MM.1S (cell line): ENCODE data around the gene WDR19.

Experiments used
- DNase-seq: peaks from one replicate; pipeline ENCODE4 v3.0.0-alpha.2; 2015
- H2AFZ ChIP-seq: fragments of 300-600 bp; sonication (generic); 2 replicates; pipeline ENCODE4 v1.6.0; 2016; ENCODE audit warnings: antibody characterized with exemption, low read length
- H3F3A ChIP-seq: fragments of 300-600 bp; sonication (generic); 2 replicates; pipeline ENCODE4 v1.6.1; 2016; ENCODE audit warnings: mild to moderate bottlenecking, antibody characterized with exemption, low read length, moderate library complexity, mixed read lengths; ENCODE audit not compliant: insufficient read depth
- H3K27ac ChIP-seq: fragments of 300-600 bp; sonication (generic); 2 replicates; pipeline ENCODE4 v1.5.1; 2016; ENCODE audit warnings: mild to moderate bottlenecking, low read length
- H3K27me3 ChIP-seq: fragments of 300-600 bp; sonication (generic); replicated peaks from 2 replicates; pipeline ENCODE4 v1.6.0; 2016; ENCODE audit warnings: low read length; ENCODE audit not compliant: insufficient read depth
- H3K36me3 ChIP-seq: fragments of 300-600 bp; sonication (generic); replicated peaks from 2 replicates; pipeline ENCODE4 v1.6.1; 2016; ENCODE audit warnings: mild to moderate bottlenecking, low read length, mixed read lengths; ENCODE audit not compliant: insufficient read depth
- H3K4me1 ChIP-seq: fragments of 300-600 bp; sonication (generic); 2 replicates; pipeline ENCODE4 v1.6.1; 2016; ENCODE audit warnings: low read length, mixed read lengths
- H3K4me2 ChIP-seq: fragments of 300-600 bp; sonication (generic); 2 replicates; pipeline ENCODE4 v1.6.0; 2016; ENCODE audit warnings: low read depth, low read length
- H3K4me3 ChIP-seq: fragments of 300-600 bp; sonication (generic); 2 replicates; pipeline ENCODE4 v1.5.1; 2016; ENCODE audit warnings: low read length, mixed read lengths
- H3K79me2 ChIP-seq: fragments of 300-600 bp; sonication (generic); 2 replicates; pipeline ENCODE4 v1.6.1; 2016; ENCODE audit warnings: mixed run types, low read length, mixed read lengths
- H3K9ac ChIP-seq: fragments of 300-600 bp; sonication (generic); 2 replicates; pipeline ENCODE4 v1.6.1; 2016; ENCODE audit warnings: low read length, mixed read lengths
- H3K9me2 ChIP-seq: fragments of 300-600 bp; sonication (generic); replicated peaks from 2 replicates; pipeline ENCODE4 v1.6.1; 2016; ENCODE audit warnings: mild to moderate bottlenecking, low read length, mixed read lengths; ENCODE audit not compliant: insufficient read depth
- H3K9me3 ChIP-seq: fragments of 300-600 bp; sonication (generic); replicated peaks from 2 replicates; pipeline ENCODE4 v1.6.1; 2016; ENCODE audit warnings: mild to moderate bottlenecking, low read length, mixed read lengths; ENCODE audit not compliant: insufficient read depth
- H4K20me1 ChIP-seq: fragments of 300-600 bp; sonication (generic); 2 replicates; pipeline ENCODE4 v1.6.1; 2016; ENCODE audit warnings: mild to moderate bottlenecking, low read length, moderate library complexity, mixed read lengths; ENCODE audit not compliant: insufficient read depth
- CTCF ChIP-seq: fragments of 300-600 bp; sonication (generic); IDR thresholded peaks from 2 replicates; pipeline ENCODE4 v1.5.1; 2016; ENCODE audit warnings: antibody characterized with exemption, low read length, mixed read lengths
- EZH2 ChIP-seq: fragments of 300-600 bp; sonication (generic); optimal IDR thresholded peaks from 2 replicates; pipeline ENCODE3; 2017; ENCODE audit warnings: low read depth, mild to moderate bottlenecking, antibody characterized with exemption, low read length, mixed read lengths
- EZH2phosphoT487 ChIP-seq: fragments of 300-600 bp; sonication (generic); IDR thresholded peaks from 2 replicates; pipeline ENCODE4 v1.6.1; 2018; ENCODE audit warnings: antibody characterized with exemption, low read length

The WDR19 gene

DNA sequence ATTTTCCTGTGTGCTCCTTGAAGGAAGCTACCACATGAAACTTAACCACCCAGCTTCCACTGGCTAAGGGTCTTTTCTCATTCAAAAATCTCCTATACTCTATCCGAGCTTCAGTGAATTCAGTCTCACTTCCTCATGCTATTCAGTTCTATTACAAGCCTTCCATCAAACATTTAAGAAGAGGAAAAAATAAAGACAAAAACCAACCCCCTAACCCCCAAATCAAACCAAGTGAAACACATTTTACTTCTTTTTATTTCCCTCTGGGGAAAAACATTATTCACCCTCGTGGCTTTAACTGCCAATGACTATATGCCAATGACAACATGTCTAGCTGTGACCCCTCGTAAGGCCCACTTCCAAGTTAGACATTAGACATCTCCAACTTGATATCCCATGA is 16.2 kb upstream of the WDR19 start:
- TF ChIP-seq EZH2 (no peak), EZH2phosphoT487 (no peak), CTCF (no peak)
- Histone ChIP-seq H3K4me1 (no peaks in the 10 kb centered on the region), H3K9ac (no peak overlapping the region), H3K36me3 (no peaks in the 10 kb centered on the region), H3K79me2 (no peaks in the 10 kb centered on the region), H4K20me1 (no peaks in the 10 kb centered on the region), H3K9me3 (no peaks in the 10 kb centered on the region), H3K9me2 (no peaks in the 10 kb centered on the region), H3K27ac (no peak overlapping the region), H3K4me3 (no peak overlapping the region), H3K4me2 (no peak overlapping the region), H2AFZ (no peak overlapping the region), H3F3A (no peaks in the 10 kb centered on the region), H3K27me3 (no peaks in the 10 kb centered on the region)
- DNase-seq = no peak

GRCh38 chr4:39166669-39167068 is 15.7 kb upstream of the WDR19 start:
- Histone ChIP-seq H4K20me1 (no peaks in the 10 kb centered on the region), H3K4me2 (no peak overlapping the region), H3K9me2 (no peaks in the 10 kb centered on the region), H3F3A (no peaks in the 10 kb centered on the region), H3K9me3 (no peaks in the 10 kb centered on the region), H3K4me1 (no peaks in the 10 kb centered on the region), H3K36me3 (no peaks in the 10 kb centered on the region), H3K79me2 (no peaks in the 10 kb centered on the region), H3K27me3 (no peaks in the 10 kb centered on the region), H2AFZ (no peak overlapping the region; the same call in 1 of the 2 replicates), H3K27ac (no peak overlapping the region), H3K9ac (no peak overlapping the region), H3K4me3 (no peak overlapping the region)
- DNase-seq = no peak
- TF ChIP-seq EZH2phosphoT487 (no peak), EZH2 (no peak), CTCF (no peak)

DNA sequence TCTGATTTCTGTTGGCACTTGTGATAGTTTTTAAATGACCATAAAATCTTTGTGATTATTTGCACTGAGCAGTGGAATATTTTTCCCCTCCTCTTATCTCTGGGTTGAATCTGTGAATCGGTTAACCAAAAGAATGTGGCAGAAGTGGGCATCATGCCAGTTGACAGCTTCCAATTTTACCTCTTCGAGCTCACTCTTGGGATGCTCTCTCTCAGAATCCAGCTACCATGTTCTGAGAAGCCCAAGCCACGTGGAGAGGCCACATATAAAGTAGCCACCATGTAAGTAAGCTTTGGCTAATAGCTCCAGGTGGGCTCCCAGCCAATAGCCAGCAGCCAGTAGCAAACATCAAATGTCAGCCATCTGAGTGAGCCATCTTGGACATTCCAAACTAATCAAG is 12.9 kb upstream of the WDR19 start:
- H3K4me3 ChIP-seq = no peak overlapping the region
- H3K9me2 ChIP-seq = no peaks in the 10 kb centered on the region
- no peaks in the 10 kb centered on the region for H4K20me1 ChIP-seq
- H2AFZ ChIP-seq = no peak overlapping the region
- H3K79me2 ChIP-seq = no peaks in the 10 kb centered on the region
- no peak overlapping the region for H3K9ac ChIP-seq
- H3K4me2 ChIP-seq = no peak overlapping the region
- H3F3A ChIP-seq = no peaks in the 10 kb centered on the region
- H3K9me3 ChIP-seq = no peaks in the 10 kb centered on the region
- DNase-seq = no peak
- no peaks in the 10 kb centered on the region for H3K36me3 ChIP-seq
- no peak overlapping the region for H3K27ac ChIP-seq
- no peaks in the 10 kb centered on the region for H3K27me3 ChIP-seq
- TF ChIP-seq EZH2 = no peak
- no peaks in the 10 kb centered on the region for H3K4me1 ChIP-seq

DNA sequence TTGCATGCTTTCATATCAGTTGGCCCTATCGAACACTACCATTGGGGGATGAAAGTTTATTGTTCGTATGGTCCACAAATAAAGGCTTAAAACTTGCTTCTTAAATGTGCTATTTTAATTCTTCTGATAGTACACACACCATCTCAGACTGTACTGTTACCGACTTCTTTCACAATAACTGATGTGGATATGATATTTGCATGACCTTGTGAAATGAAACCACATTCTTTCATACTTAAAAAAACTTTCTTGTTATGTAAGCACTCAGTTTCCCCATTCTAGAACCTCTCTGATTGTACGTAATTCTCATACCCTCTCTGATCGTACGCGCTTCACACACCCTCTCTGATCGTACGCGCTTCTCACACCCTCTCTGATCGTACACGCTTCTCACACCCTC is 12.0 kb upstream of the WDR19 start:
- no peak overlapping the region for H2AFZ ChIP-seq
- H3K4me2 ChIP-seq = no peak overlapping the region
- no peaks in the 10 kb centered on the region for H3F3A ChIP-seq
- no peaks in the 10 kb centered on the region for H4K20me1 ChIP-seq
- no peak overlapping the region for H3K4me3 ChIP-seq
- H3K4me1 ChIP-seq = no peaks in the 10 kb centered on the region
- H3K27me3 ChIP-seq = no peaks in the 10 kb centered on the region
- H3K9me3 ChIP-seq = no peaks in the 10 kb centered on the region
- H3K9ac ChIP-seq = no peak overlapping the region
- H3K9me2 ChIP-seq = no peaks in the 10 kb centered on the region
- H3K79me2 ChIP-seq = no peaks in the 10 kb centered on the region
- H3K36me3 ChIP-seq = no peaks in the 10 kb centered on the region
- no peak overlapping the region for H3K27ac ChIP-seq
- no peak for TF ChIP-seq EZH2phosphoT487
- TF ChIP-seq EZH2 = no peak
- no peak for TF ChIP-seq CTCF
- no peak for DNase-seq
